SH-SY5Y (cell line): ENCODE data around the gene DAB1.

Source experiments
- GATA2 ChIP-seq: IDR thresholded peaks from 2 replicates; pipeline ENCODE4 v1.6.1; 2011; ENCODE audit warnings: mild to moderate bottlenecking, low read depth, low read length
- GATA3 ChIP-seq: IDR thresholded peaks from 2 replicates; pipeline ENCODE4 v1.6.1; 2011; ENCODE audit warnings: low read depth, mild to moderate bottlenecking, low read length, moderate library complexity

DNA sequence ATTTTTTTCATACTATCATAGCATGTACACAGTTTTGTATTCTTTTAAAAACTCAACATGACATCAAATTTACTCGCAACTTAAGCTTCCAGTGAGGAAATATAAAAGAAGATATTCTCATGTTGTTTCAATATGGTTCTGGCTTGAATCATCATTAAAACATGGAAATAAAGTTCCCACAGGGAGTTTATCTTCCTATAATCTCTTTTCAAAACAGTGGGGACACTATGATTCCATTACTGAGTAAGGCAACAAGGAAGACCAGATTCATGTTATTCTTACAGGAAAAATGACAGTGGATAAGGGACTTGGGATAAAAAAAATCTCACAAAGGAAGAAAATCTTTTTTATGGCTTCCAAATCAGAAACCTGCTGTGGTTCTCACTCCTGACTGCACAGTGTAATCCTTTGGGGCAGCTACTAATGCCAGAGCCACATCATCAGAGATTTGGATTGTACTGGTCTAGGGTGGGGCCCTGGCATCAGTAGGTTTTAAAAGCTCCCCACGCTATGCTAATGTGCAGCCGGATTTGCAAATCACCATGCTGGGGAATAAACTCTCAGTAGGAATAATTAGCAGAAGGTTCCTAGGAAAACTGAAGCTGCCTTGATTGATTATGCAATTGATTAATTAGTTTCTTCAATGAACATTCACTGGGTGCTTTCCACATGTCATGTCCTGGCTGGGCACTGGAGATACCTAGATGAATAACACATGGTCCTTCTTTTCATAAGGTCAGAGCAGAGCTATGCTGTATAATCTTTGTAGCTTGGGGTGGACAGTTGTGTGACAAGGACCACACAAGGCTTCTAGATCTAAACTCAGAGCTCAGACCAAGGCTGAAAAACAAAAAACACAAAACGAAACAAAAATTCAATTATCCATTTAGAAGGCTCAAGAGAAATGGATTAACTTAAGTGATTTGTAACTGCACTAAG is 386.9 kb downstream of the DAB1 start:
- no peak for TF ChIP-seq GATA2
- no peak for TF ChIP-seq GATA3
